ENCODE results near the gene PHF21B.

The PHF21B gene

DNA sequence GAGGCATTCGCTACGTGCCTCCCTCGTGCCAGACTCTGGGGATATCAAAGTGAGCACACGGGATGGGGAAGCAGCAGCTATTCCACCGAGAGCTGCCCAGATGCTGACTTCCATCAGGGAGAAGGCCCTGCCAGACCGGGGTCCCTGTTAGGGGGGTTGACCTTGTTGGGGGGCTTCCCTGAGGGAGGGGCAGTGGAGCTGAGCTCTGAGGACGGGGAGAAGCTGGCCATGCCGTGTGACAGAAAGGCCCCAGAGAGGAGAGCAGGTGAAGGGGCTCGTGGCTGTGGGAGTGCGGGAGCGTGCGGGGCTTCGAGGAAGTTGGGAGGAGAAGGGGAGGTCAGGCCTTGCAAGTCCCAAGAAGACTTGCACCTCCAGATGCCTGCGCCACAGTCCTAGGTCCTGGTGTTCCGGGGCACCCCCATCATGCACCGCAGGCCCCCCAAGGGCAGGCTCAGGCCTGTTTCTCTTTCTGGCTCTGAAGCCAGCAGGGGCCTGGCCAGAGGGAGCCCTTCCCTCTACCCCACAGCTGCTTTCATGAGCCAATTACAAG is 163.0 kb downstream of the PHF21B start:
- ChIA-PET POLR2A (no interaction called here), CTCF (no interaction called here)
- DNase-seq (ENCODE audit: extremely low spot score) = no peak
- no peak for TF ChIP-seq NFRKB (IDR thresholded peaks at IDR 0.05)
- no peak for TF ChIP-seq FOXK2 (IDR thresholded peaks at IDR 0.05)
- no peak for TF ChIP-seq CTBP1 (IDR thresholded peaks at IDR 0.05; ENCODE audit: borderline replicate concordance)
- TF ChIP-seq SP1 (IDR thresholded peaks at IDR 0.05) = no peak
- no peak for TF ChIP-seq HDGF (IDR thresholded peaks at IDR 0.05; ENCODE audit: borderline replicate concordance)
- no peak for TF ChIP-seq TARDBP (IDR thresholded peaks at IDR 0.05)
- TF ChIP-seq ZNF384 (IDR thresholded peaks at IDR 0.05) = no peak
- no peak for TF ChIP-seq L3MBTL2 (conservative IDR thresholded peaks at IDR 0.05)
- TF ChIP-seq ELF4 (IDR thresholded peaks at IDR 0.05) = no peak
- no peak for TF ChIP-seq SUZ12 (IDR thresholded peaks at IDR 0.05)
- no peak for TF ChIP-seq PKNOX1 (IDR thresholded peaks at IDR 0.05)
- no peak for TF ChIP-seq ARNT (IDR thresholded peaks at IDR 0.05)
- TF ChIP-seq BHLHE40 (IDR thresholded peaks at IDR 0.05; ENCODE audit: borderline replicate concordance) = no peak
- TF ChIP-seq FOXA1 (IDR thresholded peaks at IDR 0.05) = no peak
- TF ChIP-seq FOXM1 (IDR thresholded peaks at IDR 0.05; ENCODE audit: borderline replicate concordance) = no peak

GRCh38 chr22:44845796-44846720 is 163.7 kb downstream of the PHF21B start:
- CTCF ChIA-PET = no interaction called here
- no peak for DNase-seq (ENCODE audit: extremely low spot score)
- POLR2A ChIA-PET = no interaction called here
- no peak for TF ChIP-seq SP1 (IDR thresholded peaks at IDR 0.05)
- TF ChIP-seq NFRKB (IDR thresholded peaks at IDR 0.05) = no peak
- no peak for TF ChIP-seq FOXM1 (IDR thresholded peaks at IDR 0.05; ENCODE audit: borderline replicate concordance)
- TF ChIP-seq ZNF384 (IDR thresholded peaks at IDR 0.05) = no peak
- no peak for TF ChIP-seq CTBP1 (IDR thresholded peaks at IDR 0.05; ENCODE audit: borderline replicate concordance)
- no peak for TF ChIP-seq ELF4 (IDR thresholded peaks at IDR 0.05)
- TF ChIP-seq PKNOX1 (IDR thresholded peaks at IDR 0.05) = no peak
- TF ChIP-seq SUZ12 (IDR thresholded peaks at IDR 0.05) = no peak
- TF ChIP-seq HDGF (IDR thresholded peaks at IDR 0.05; ENCODE audit: borderline replicate concordance) = no peak
- TF ChIP-seq L3MBTL2 (conservative IDR thresholded peaks at IDR 0.05) = no peak
- TF ChIP-seq FOXA1 (IDR thresholded peaks at IDR 0.05) = no peak
- no peak for TF ChIP-seq ARNT (IDR thresholded peaks at IDR 0.05)
- TF ChIP-seq TARDBP (IDR thresholded peaks at IDR 0.05) = no peak

DNA sequence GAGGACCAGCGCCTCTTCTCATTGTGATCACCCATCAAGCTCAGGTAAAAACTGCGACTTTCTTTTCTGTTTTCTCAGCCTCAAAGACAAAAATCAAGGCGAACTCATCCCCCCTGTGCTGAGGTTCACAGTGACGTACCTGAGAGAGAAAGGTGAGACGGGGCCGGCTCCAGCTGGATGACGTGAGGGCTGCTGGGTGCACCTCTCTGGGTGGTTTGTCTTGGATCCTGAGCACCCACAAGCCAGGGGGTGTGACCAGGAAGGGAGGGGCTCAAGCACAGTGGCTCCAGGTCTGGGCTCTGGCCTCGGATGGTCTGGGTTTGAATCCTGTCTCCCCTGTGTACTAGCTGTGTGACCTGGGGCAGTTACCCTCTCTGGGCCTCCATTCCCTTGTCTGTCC is 164.6 kb downstream of the PHF21B start:
- POLR2A ChIA-PET = no interaction called here
- CTCF ChIA-PET = no interaction called here
- DNase-seq (ENCODE audit: extremely low spot score) = no peak
- TF ChIP-seq NFRKB (IDR thresholded peaks at IDR 0.05) (no peak), BHLHE40 (IDR thresholded peaks at IDR 0.05; ENCODE audit: borderline replicate concordance) (no peak), SUZ12 (IDR thresholded peaks at IDR 0.05) (no peak), ZNF384 (IDR thresholded peaks at IDR 0.05) (no peak), TARDBP (IDR thresholded peaks at IDR 0.05) (no peak), PKNOX1 (IDR thresholded peaks at IDR 0.05) (no peak)

DNA sequence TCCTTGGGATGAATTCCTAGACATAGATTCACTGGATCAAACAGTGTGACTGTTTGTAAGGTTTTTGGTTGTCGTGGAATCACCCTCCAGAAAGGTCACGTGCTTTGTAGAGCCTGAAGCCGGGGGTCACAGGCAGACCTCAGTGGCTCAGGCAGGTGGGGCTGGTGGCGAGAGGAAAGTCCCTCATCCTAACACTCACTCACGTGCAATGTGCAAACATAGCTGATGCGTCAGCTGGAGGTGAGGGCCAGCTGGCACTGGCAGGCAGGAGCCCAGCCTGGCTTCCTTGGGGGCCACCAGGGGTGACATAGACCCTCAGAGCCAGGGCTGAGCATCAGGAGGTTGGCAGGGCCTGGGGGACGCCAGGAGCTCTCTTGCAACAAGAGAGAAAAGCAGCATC is 167.4 kb downstream of the PHF21B start:
- TF ChIP-seq NFRKB (IDR thresholded peaks at IDR 0.05) (no peak), ELF4 (IDR thresholded peaks at IDR 0.05) (no peak), ZNF384 (IDR thresholded peaks at IDR 0.05) (no peak)
- ChIA-PET POLR2A (no interaction called here), CTCF (no interaction called here)
- DNase-seq (ENCODE audit: extremely low spot score) = no peak

DNA sequence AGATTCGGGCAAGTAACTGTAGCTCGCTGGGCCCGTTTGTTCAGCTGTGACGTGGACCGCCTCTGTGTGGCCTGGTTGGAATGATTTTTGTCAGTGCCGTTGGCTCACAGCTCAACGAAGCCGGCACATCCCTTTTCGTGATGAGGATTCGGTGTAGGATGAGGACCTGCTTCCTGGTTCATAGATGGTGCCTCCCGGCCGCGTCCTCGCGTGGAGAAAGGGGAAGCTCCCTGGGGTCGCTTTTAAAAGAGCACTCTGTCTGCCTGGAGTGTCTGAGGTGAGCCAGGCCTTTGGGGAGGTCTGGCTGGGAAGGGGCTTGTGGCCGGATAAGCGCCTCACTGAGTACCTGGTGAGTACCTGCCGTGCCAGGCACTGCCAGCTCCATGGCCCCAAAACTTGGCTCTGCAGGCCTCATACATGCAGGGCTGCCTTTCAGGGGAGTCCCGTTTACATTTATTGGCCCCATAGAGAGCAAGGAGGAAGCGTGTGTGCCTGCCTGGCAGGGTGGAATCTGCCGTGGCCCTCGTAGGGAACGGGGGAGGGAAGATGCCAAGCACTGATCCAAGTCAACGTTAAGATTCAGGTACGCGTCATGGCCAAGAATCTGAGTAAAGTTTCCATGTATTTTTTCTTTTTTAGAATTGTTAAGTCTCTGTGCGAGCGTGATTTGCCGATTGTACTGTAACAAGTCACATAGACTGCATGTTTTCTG is 169.0 kb downstream of the PHF21B start:
- TF ChIP-seq HDGF (IDR thresholded peaks at IDR 0.05; ENCODE audit: borderline replicate concordance) (no peak), ZNF384 (IDR thresholded peaks at IDR 0.05) (no peak), PKNOX1 (IDR thresholded peaks at IDR 0.05) (no peak), FOXK2 (IDR thresholded peaks at IDR 0.05) (no peak), CTBP1 (IDR thresholded peaks at IDR 0.05; ENCODE audit: borderline replicate concordance) (no peak), BHLHE40 (IDR thresholded peaks at IDR 0.05; ENCODE audit: borderline replicate concordance) (no peak), SP1 (IDR thresholded peaks at IDR 0.05) (no peak), TARDBP (IDR thresholded peaks at IDR 0.05) (no peak), FOXA1 (IDR thresholded peaks at IDR 0.05) (no peak), FOXM1 (IDR thresholded peaks at IDR 0.05; ENCODE audit: borderline replicate concordance) (no peak), ARNT (IDR thresholded peaks at IDR 0.05) (no peak), L3MBTL2 (conservative IDR thresholded peaks at IDR 0.05) (no peak), ELF4 (IDR thresholded peaks at IDR 0.05) (no peak), NFRKB (IDR thresholded peaks at IDR 0.05) (no peak)
- CTCF ChIA-PET = interaction anchor here (1.0 kb wide), 1 partner anchor 20 kb away, joined by 4 read pairs; no protein-coding TSS in a partner anchor
- POLR2A ChIA-PET = no interaction called here

More for the DNA sequence above, 169.0 kb downstream of the PHF21B start:
- no peak for DNase-seq (ENCODE audit: extremely low spot score)

Data from HEK293T (cell line).